Measurements from ENCODE around the gene PHACTR1.

GRCh38 chr6:13277231-13277630, 560.7 kb downstream of the PHACTR1 start:
- TF ChIP-seq CTCF (IDR thresholded peaks at IDR 0.05; ENCODE audit: low read depth, low read length, missing input control): no peak
- no peak for TF ChIP-seq TAF1 (conservative IDR thresholded peaks at IDR 0.05)
- TF ChIP-seq, protein P1, sequence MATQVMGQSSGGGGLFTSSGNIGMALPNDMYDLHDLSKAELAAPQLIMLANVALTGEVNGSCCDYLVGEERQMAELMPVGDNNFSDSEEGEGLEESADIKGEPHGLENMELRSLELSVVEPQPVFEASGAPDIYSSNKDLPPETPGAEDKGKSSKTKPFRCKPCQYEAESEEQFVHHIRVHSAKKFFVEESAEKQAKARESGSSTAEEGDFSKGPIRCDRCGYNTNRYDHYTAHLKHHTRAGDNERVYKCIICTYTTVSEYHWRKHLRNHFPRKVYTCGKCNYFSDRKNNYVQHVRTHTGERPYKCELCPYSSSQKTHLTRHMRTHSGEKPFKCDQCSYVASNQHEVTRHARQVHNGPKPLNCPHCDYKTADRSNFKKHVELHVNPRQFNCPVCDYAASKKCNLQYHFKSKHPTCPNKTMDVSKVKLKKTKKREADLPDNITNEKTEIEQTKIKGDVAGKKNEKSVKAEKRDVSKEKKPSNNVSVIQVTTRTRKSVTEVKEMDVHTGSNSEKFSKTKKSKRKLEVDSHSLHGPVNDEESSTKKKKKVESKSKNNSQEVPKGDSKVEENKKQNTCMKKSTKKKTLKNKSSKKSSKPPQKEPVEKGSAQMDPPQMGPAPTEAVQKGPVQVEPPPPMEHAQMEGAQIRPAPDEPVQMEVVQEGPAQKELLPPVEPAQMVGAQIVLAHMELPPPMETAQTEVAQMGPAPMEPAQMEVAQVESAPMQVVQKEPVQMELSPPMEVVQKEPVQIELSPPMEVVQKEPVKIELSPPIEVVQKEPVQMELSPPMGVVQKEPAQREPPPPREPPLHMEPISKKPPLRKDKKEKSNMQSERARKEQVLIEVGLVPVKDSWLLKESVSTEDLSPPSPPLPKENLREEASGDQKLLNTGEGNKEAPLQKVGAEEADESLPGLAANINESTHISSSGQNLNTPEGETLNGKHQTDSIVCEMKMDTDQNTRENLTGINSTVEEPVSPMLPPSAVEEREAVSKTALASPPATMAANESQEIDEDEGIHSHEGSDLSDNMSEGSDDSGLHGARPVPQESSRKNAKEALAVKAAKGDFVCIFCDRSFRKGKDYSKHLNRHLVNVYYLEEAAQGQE (IDR thresholded peaks at IDR 0.05): no peak
- TF ChIP-seq SP1 (IDR thresholded peaks at IDR 0.05): no peak
- no peak for TF ChIP-seq MAX (IDR thresholded peaks at IDR 0.05)
- no peak for TF ChIP-seq JUND (IDR thresholded peaks at IDR 0.05)

All from liver (tissue), 3 donors.